Activated T-helper 1 cell treated with Interleukin-2 at 50 U/mL for 16 hours (primary cell): ENCODE measurements around the gene APIP.

Source experiments
- DNase-seq: peaks from one replicate; pipeline ENCODE4 v3.0.0-alpha.2; 2020; ENCODE audit warnings: low read depth

Gene APIP

DNA sequence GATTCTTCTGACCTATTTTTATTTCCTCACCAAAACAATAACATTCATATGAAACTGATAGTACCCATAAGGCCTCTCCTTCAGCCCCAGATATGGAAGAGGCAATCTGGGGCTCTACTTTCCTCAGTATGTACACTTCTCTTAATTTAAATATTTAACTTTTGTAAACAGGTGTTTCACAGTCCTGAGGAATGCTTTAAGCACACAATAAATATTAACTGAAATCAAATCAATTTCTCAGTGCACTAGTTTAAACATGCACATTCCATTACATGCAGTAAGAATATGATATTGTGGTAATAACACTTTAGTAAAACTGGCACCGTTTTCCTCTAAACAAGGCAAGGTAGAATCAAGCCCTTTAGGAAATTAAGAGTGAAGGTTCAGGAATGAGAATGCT, 28.9 kb downstream of the APIP start:
- no peak for DNase-seq

- DNase-seq = no peak
These were observed 29.6 kb downstream of the APIP start for GRCh38 chr11:34886609-34887008.

DNA sequence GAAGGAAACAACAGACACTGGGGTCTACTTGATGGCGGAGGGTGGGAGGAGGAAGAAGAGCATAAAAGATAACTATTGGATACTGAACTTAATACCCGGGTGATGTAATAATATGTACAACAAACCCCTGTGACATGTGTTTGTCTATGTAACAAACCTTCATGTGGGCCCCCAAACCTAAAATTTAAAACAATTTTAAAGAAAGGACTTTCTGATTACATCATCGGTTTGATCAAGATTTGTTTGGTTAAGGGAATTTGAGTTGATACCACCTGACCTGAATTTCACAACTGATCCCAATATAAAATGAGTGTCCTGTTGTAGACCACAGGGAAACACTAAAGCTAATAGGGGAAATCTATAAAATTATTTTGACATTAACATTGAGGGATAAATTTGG, 34.3 kb downstream of the APIP start:
- DNase-seq = no peak

DNA sequence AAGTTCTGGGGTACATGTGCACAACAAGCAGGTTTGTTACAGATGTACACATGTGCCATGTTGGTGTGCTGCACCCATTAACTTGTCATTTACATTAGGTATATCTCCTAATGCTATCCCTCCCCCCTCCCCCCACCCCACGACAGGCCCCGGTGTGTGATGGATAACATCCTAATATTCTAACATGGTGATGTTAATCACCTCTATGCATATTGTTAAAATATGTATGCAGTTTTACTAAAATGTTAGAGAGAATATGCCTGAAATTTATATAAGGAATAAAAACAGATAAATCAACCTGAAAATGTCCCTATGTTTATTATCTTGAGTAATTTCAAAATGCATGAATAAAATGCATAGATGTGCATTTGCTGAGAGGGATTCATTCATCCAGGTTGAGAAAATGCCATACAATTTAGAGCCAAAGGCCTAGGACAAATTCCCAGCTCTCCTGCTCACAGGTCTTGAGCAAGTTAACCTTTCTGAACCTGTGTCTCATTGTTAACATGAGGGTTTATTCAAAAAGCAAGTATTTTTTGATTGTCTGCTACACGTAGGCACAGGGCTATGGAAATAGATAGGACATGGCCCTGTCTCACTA, 38.7 kb downstream of the APIP start:
- no peak for DNase-seq

- DNase-seq = no peak
These were observed 42.0 kb downstream of the APIP start for GRCh38 chr11:34874202-34874601.

GRCh38 chr11:34870548-34871196, 45.5 kb downstream of the APIP start:
- no peak for DNase-seq

DNA sequence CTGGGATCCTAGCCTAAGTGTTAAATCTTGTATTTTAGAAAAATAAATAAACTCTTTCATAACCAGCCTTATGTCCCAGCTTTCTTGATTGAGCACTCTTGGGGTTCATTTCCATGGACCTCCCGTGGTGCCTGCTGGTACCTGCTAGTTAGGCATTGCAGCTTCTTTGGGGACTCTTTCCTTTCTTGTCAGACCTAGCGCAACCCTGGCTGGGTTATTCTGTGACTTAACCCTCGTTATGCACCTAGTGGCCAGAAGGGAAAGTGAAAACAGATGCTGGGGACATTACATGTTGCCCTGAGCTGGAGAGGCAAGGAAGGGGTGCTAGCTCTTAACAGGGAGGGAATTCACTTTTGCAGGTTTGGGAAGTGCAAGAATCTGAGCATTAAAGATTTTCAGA, 46.8 kb downstream of the APIP start:
- no peak for DNase-seq

- DNase-seq = no peak
These were observed 49.8 kb downstream of the APIP start for GRCh38 chr11:34866375-34866774.

- no peak for DNase-seq
These were observed 50.9 kb downstream of the APIP start for GRCh38 chr11:34865261-34865660.

GRCh38 chr11:34864424-34864823, 51.8 kb downstream of the APIP start:
- no peak for DNase-seq

GRCh38 chr11:34863048-34863447, 53.1 kb downstream of the APIP start:
- no peak for DNase-seq

DNA sequence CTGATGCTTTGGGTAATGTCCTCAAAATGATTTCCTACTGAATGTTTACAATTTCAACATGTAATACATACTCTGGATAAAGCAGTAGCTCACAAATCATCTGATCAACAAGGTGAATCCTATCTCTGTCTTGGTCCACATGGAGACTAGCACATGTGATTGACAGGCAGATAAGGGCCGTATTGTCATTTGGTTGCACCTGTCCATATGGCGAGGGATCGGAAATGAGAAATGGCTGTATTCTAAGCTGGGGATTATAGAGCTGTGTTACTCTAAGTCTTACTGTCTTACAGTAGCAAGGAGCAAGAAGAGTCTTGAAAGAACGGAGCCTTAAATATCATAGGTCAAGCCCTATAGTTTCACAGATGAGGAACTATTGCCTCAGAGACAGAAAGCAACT, 55.7 kb downstream of the APIP start:
- DNase-seq = no peak

DNA sequence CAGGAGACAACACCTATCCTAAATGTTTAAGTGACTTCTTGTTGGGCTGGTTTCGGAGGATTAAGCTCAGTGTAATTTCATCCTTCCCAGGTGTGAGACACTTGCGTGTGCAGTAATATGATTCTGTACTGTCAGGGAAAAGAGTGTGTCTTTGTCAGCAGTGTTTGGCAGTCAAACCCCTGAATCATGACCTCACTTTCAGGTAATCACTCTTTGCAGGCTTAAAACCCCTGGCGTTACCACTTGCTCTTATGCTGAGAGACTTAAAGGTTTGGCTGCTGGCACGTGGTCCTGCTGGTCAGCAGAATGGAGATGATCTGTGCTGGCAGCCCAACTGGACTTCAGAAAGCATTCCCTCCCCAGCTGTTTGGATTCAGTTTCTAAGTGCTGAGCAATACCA, 56.1 kb downstream of the APIP start:
- DNase-seq = no peak

- DNase-seq = no peak
These were observed 56.7 kb downstream of the APIP start for GRCh38 chr11:34859496-34859895.

DNA sequence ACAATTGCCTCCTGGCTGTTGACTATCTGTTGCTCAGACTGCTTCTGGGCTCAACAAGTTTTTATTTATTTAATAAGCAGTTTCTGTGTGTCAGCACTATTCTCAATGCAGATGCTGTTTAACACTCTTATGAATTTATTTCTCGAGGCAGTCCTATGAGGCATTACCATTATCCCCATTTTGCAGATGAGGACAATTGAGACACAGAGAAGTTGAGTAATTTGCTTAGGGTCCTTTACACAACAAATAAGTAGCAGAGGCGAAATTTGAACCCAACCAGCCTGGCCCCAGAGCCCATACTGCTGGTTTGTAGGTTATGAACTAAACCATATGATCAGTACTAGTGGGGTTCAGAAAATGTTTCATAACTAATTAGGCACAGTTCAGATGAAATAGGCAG, 58.7 kb downstream of the APIP start:
- no peak for DNase-seq

DNA sequence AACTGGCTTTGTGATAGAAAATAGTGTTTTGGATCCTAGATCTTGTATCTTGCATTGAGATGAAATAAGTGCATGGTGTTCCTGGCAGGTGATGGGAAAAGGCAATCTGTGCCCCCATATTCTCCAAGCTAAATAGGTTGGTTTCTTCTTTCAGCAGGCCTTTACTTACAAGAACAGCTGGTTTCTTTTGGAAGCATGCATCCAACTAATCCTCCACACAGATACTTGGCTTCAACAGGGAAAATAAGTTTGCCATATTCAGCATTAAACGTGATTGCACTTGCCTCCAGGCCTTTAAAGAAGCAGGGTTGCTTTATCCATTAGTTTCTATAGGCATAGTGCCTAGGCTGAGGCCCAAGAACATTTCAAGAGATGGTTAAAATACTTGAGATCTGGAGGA, 59.9 kb downstream of the APIP start:
- no peak for DNase-seq

- no peak for DNase-seq
These were observed 60.5 kb downstream of the APIP start for GRCh38 chr11:34855754-34856095.

GRCh38 chr11:34855021-34855753, 61.0 kb downstream of the APIP start:
- DNase-seq = no peak

DNA sequence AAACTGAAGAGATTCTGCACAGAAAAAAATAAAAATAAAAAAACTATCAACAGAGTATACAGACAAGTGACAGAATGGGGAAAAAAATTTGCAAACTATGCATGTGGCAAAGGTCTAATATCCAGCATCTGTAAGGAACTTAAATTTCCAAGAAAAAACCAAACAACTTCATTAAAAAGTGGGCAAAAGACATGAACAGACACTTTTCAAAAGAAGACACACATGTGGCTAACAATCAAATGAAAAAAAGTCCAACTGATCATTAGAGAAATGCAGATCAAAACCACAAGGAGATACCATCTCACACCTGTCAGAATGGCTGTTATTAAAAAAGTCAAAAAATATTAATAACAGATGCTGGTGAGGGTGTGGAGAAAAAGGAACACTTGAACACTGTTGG, 64.3 kb downstream of the APIP start:
- no peak for DNase-seq

- DNase-seq = no peak
These were observed 65.8 kb downstream of the APIP start for GRCh38 chr11:34850334-34850733.

DNA sequence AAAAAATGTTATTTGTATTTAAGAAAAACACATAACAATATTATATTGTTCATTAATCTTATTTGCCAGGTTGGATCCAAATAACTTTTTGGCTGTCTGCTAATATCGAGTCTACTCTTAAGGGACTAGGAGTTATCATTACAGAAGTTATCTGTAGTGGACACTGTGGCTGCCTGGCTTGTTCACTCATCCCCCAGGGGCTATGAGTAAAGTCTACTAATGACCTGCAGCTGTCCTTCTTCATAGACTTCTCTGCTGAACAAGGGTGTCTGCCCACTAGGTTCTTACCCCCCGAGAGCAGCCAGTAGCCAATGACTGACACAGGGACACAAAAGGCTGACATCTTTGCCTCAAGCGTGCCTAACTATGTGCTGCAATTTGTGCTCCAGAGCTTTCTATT, 69.7 kb downstream of the APIP start:
- no peak for DNase-seq

DNA sequence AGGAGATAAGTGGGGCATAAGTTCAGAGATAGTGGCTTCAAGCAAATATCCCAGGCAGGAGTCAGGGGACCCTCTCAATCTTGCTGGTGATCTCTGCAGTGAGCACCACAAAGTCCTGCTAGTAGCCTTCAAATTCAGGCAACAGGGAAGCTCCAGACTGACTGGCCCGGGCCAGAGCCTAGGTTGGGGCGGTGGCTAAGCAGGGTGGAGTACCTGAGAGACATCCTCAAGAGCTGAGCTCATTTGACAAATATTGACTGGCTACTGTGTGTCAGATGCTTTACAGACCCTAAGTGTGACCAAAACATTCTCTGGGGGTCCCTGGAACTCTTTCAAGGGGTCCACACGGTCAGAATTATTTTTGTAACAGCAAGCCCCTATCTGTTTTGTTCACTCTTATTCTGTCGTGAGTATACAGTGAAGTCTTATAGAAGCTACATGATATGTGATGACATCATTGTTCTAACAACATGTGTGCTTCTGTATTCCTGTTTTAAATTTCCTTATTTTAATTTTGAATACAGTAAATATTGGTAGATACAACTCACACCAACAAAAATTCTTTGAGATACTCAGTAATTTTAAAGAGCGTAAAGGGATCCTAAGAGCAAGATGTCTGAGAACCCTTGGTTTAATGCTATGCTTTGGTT, 71.6 kb downstream of the APIP start:
- DNase-seq = no peak

DNA sequence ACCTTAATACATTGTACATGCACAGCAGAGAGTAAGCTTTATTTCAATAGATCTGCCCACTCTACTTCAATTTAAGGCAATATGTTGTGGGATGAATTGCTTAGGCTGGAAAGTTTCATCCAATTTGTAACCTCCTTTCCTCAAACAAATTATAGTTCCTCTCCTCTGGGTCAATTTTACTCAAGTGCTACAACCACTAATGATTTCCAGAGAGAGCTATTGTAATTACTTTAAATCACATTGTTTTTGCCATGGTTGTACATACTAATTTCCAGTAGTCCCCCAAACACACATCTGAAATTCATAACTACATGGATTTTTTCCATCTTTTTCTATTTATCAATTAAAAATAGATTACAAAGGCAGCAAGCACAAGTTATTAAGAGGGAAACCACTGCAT, 72.9 kb downstream of the APIP start:
- no peak for DNase-seq
